SU-DHL-6 (cell line): ENCODE results near the gene PRKCD.

ENCODE experiments used
- EZH2phosphoT487 ChIP-seq: fragments of 200-600 bp; sonication (generic), shearing (Covaris generic); conservative IDR thresholded peaks from 2 replicates; pipeline ENCODE4 v1.6.1; 2018; ENCODE audit warnings: mild to moderate bottlenecking, antibody characterized with exemption, low read length, moderate library complexity, mixed read lengths
- TF ChIP-seq, protein P1 (sequence below): fragments of 200-600 bp; sonication (generic); IDR thresholded peaks from one replicate; pipeline ENCODE4 v1.5.1; 2017; ENCODE audit warnings: antibody characterized with exemption, mild to moderate bottlenecking, low read length, moderate library complexity; ENCODE audit not compliant: insufficient read depth, poor library complexity, severe bottlenecking

DNA sequence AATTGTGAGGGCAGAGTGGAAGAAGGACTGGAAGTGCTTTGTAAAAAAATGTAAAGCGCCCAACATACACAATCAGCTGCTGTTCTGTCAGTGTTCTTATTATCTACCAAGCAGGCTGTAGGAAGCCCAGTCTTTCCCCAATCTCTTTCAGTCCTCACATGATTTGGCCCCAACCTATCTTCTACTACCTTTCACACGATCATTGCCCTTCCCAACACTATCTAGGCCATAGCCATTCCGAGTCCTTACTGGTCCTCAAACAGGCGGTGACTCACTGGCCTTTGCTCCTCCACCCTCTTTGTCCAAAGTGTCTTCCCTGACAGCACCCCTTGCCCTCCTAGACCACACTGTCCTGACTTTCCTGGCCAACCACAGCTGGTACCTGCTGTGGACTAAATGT is 29.9 kb upstream of the PRKCD start:
- TF ChIP-seq, protein P1, sequence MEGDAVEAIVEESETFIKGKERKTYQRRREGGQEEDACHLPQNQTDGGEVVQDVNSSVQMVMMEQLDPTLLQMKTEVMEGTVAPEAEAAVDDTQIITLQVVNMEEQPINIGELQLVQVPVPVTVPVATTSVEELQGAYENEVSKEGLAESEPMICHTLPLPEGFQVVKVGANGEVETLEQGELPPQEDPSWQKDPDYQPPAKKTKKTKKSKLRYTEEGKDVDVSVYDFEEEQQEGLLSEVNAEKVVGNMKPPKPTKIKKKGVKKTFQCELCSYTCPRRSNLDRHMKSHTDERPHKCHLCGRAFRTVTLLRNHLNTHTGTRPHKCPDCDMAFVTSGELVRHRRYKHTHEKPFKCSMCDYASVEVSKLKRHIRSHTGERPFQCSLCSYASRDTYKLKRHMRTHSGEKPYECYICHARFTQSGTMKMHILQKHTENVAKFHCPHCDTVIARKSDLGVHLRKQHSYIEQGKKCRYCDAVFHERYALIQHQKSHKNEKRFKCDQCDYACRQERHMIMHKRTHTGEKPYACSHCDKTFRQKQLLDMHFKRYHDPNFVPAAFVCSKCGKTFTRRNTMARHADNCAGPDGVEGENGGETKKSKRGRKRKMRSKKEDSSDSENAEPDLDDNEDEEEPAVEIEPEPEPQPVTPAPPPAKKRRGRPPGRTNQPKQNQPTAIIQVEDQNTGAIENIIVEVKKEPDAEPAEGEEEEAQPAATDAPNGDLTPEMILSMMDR = no peak
- no peak for TF ChIP-seq EZH2phosphoT487
